Adrenal gland (tissue), 5 donors: ENCODE data around the gene ZNF608.

ENCODE experiments used
- POLR2A ChIP-seq, 2 donors: fragments of 450-650 bp; IDR thresholded peaks; one replicate each; pipeline ENCODE4 v1.6.1; 2017; ENCODE audit warnings: antibody characterized with exemption in 2 of 2, mild to moderate bottlenecking in 2 of 2, moderate library complexity in 1 of 2
- TF ChIP-seq, protein P1 (sequence below), 6 experiments: fragments of 450-650 bp in 4 of 6; fragments of 200-600 bp in 2 of 6; sonication (generic) in 1 of 6; IDR thresholded peaks; 1 replicate in 5 of 6; 2 replicates in 1 of 6; pipeline versions ENCODE4 v1.5.1 to v1.8.0; 2016 to 2021; ENCODE audit warnings: antibody characterized with exemption in 6 of 6, mild to moderate bottlenecking in 2 of 6, moderate library complexity in 1 of 6
- donor health status: DM: no; HTN: no; CAD: no.

DNA sequence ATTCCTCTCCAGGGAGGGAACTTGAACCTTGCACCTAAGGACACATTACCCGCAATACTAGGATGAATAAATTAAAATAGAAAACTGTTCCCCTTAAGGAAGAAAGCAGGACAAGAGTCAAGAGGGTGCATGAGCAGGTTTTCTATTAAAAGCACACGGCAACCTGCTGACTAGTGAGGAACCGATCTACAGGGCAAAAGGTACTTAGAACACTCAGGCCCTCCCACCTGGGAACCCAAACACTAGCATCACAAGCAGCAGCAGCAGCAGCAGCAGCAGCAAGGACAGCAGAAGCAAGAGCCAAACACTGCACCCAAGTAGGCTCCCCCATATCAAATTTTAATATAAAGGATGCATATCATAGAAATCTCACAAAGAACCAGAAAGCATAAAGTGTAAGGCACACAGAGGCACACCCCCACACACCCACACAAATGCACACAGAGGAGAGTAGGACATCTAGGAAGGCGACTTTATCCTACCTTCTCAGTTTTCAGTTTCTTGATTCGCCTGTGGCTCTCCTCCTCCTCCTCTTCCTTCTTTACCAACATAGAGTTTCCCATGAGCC lies 2.8 kb downstream of the ZNF608 start:
- TF ChIP-seq, protein P1, sequence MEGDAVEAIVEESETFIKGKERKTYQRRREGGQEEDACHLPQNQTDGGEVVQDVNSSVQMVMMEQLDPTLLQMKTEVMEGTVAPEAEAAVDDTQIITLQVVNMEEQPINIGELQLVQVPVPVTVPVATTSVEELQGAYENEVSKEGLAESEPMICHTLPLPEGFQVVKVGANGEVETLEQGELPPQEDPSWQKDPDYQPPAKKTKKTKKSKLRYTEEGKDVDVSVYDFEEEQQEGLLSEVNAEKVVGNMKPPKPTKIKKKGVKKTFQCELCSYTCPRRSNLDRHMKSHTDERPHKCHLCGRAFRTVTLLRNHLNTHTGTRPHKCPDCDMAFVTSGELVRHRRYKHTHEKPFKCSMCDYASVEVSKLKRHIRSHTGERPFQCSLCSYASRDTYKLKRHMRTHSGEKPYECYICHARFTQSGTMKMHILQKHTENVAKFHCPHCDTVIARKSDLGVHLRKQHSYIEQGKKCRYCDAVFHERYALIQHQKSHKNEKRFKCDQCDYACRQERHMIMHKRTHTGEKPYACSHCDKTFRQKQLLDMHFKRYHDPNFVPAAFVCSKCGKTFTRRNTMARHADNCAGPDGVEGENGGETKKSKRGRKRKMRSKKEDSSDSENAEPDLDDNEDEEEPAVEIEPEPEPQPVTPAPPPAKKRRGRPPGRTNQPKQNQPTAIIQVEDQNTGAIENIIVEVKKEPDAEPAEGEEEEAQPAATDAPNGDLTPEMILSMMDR (IDR thresholded peaks at IDR 0.05), result no peak
- no peak for TF ChIP-seq POLR2A (IDR thresholded peaks at IDR 0.05)
